ENCODE results near the gene TTC9C.

Gene TTC9C

GRCh38 chr11:62777389-62777788, 49.1 kb downstream of the TTC9C start:
- TF ChIP-seq, protein P1, sequence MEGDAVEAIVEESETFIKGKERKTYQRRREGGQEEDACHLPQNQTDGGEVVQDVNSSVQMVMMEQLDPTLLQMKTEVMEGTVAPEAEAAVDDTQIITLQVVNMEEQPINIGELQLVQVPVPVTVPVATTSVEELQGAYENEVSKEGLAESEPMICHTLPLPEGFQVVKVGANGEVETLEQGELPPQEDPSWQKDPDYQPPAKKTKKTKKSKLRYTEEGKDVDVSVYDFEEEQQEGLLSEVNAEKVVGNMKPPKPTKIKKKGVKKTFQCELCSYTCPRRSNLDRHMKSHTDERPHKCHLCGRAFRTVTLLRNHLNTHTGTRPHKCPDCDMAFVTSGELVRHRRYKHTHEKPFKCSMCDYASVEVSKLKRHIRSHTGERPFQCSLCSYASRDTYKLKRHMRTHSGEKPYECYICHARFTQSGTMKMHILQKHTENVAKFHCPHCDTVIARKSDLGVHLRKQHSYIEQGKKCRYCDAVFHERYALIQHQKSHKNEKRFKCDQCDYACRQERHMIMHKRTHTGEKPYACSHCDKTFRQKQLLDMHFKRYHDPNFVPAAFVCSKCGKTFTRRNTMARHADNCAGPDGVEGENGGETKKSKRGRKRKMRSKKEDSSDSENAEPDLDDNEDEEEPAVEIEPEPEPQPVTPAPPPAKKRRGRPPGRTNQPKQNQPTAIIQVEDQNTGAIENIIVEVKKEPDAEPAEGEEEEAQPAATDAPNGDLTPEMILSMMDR (IDR thresholded peaks at IDR 0.05; ENCODE audit: insufficient read depth, low read length, poor library complexity, severe bottlenecking) = no peak
- Histone ChIP-seq H3K4me3 (replicated peaks; ENCODE audit: low read depth, low read length) (no peak overlapping the region), H3K27me3 (replicated peaks; ENCODE audit: control insufficient read depth, insufficient read depth, low read length) (no peaks in the 10 kb centered on the region), H3K36me3 (ENCODE audit: control insufficient read depth, insufficient read depth, low read length) (peaks cover 17% of the 10 kb centered on the region)
- no peak for DNase-seq (ENCODE audit: extremely low read depth, insufficient read length)

DNA sequence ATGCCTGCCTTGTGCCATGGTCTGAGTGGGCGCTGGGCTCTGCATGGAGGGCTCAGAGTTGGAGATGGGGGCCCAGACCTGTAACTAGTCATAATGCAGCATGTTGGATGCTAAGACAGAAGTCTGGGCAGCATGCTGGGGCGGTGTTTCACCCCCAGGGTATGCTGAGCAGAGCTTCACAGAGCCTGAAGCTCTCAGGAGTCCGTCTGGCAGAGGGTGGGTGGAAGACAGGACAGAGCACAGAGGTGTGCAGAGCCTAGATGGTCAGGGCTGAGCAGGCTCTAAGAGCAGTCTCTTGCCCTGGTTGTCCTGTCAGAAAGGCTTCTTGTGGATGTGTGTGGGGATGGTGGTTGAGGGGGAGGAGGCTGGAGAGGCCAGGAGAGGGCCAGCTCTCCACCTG, 50.2 kb downstream of the TTC9C start:
- peaks cover 17% of the 10 kb centered on the region for H3K36me3 ChIP-seq (ENCODE audit: control insufficient read depth, insufficient read depth, low read length)

GRCh38 chr11:62782753-62783152, 54.5 kb downstream of the TTC9C start:
- Histone ChIP-seq H3K4me3 (replicated peaks; ENCODE audit: low read depth, low read length) (no peak overlapping the region), H3K36me3 (ENCODE audit: control insufficient read depth, insufficient read depth, low read length) (peaks cover 12% of the 10 kb centered on the region), H3K27me3 (replicated peaks; ENCODE audit: control insufficient read depth, insufficient read depth, low read length) (no peaks in the 10 kb centered on the region)
- TF ChIP-seq, protein P1 (IDR thresholded peaks at IDR 0.05; ENCODE audit: insufficient read depth, low read length, poor library complexity, severe bottlenecking) = no peak
- DNase-seq (ENCODE audit: extremely low read depth, insufficient read length) = no peak

More for the DNA sequence above, 50.2 kb downstream of the TTC9C start:
- TF ChIP-seq, protein P1 (IDR thresholded peaks at IDR 0.05; ENCODE audit: insufficient read depth, low read length, poor library complexity, severe bottlenecking) = no peak
- H3K4me3 ChIP-seq (replicated peaks; ENCODE audit: low read depth, low read length) = no peak overlapping the region
- no peaks in the 10 kb centered on the region for H3K27me3 ChIP-seq (replicated peaks; ENCODE audit: control insufficient read depth, insufficient read depth, low read length)
- DNase-seq (ENCODE audit: extremely low read depth, insufficient read length) = no peak

DNA sequence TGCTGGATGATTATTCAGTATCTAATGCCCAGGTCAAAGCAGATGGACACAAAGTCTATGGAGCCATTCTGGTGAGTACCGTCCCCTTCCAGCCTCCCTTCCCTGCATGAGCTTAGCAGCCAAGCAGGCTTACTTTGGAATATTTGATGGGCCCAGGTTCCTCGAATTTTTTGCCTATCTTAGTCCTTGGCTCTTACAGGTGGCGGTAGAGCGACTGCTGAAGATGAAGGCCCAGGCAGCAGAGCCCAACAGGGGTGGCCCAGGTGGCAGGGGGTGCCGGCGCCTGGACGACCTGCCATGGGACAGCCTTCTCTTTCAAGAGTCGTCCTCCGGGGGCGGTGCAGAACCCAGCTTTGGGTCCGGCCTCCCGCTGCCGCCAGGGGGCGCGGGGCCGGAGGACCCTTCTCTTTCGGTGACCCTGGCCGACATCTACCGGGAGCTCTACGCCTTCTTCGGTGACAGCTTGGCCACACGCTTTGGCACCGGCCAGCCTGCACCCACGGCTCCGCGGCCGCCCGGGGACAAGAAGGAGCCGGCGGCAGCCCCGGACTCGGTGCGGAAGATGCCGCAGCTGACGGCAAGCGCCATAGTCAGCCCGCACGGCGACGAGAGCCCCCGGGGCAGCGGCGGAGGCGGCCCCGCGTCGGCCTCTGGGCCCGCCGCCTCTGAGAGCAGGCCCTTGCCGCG, 58.2 kb downstream of the TTC9C start:
- DNase-seq (ENCODE audit: extremely low read depth, insufficient read length) = peak; percentile 93
- Histone ChIP-seq H3K27me3 (replicated peaks; ENCODE audit: control insufficient read depth, insufficient read depth, low read length) (no peaks in the 10 kb centered on the region), H3K4me3 (replicated peaks; ENCODE audit: low read depth, low read length) (peak overlapping the region; percentile 98), H3K36me3 (ENCODE audit: control insufficient read depth, insufficient read depth, low read length) (peaks cover 11% of the 10 kb centered on the region)
- TF ChIP-seq, protein P1 (IDR thresholded peaks at IDR 0.05; ENCODE audit: insufficient read depth, low read length, poor library complexity, severe bottlenecking) = peak; percentile 100

DNA sequence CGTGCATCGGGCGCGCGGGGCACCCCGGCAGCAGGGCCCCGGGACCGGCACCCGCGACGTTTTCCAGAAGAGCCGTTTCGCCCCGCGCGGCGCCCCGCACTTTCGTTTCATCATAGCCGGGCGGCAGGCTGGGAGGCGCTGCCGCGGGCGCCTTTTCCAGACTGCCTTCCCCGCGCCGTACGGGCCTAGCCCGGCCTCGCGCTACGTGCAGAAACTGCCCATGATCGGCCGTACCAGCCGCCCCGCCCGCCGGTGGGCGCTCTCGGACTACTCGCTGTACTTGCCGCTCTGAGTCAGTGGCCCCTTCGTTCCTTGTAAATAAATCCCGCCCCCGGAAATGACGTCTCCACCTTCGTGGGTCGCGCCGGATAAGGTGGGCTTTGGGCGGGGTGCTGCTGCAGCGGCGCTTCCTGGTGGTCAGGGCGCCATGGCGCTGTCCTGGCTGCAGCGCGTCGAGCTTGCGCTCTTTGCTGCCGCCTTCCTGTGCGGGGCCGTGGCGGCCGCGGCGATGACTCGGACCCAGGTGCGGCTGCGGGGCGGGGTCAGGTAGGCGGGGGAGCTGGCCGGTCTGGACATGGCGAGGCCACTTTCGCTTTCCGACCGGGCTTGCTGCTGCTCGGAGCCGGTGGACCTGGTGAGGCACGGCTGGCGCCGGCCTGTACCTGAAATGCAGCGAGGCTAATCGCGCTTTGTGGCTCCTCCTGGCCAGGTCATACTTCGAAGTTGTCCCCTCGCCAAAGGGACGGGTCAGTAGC, 58.9 kb downstream of the TTC9C start, which contains the start of gene TMEM179B:
TSS of gene TMEM179B (plus strand) at position 398 of the 755 bp plus-strand sequence. CDS start at position 428, 30 bp downstream.
- DNase-seq (ENCODE audit: extremely low read depth, insufficient read length) = peak; percentile 95
- TF ChIP-seq, protein P1 (IDR thresholded peaks at IDR 0.05; ENCODE audit: insufficient read depth, low read length, poor library complexity, severe bottlenecking) = peak; percentile 80
- peaks cover 8% of the 10 kb centered on the region for H3K36me3 ChIP-seq (ENCODE audit: control insufficient read depth, insufficient read depth, low read length)
- no peaks in the 10 kb centered on the region for H3K27me3 ChIP-seq (replicated peaks; ENCODE audit: control insufficient read depth, insufficient read depth, low read length)
- H3K4me3 ChIP-seq (replicated peaks; ENCODE audit: low read depth, low read length) = peak within 1 kb of the TSS; percentile 98

All from GM06990 (cell line).